Muscle layer of colon (tissue), 2 donors: ENCODE measurements around the gene ATG16L1.

Experiments
- H3K27ac ChIP-seq: one replicate; pipeline ENCODE4 v1.7.0; 2013; ENCODE audit warnings: low read depth, mild to moderate bottlenecking, low read length, moderate library complexity
- H3K27me3 ChIP-seq, 2 donors: one replicate each; pipeline ENCODE4 v1.7.0; 2013; ENCODE audit warnings: low read length in 2 of 2, mild to moderate bottlenecking in 2 of 2; ENCODE audit not compliant: insufficient read depth in 2 of 2, control insufficient read depth in 1 of 2
- H3K36me3 ChIP-seq: one replicate; pipeline ENCODE4 v1.7.0; 2013; ENCODE audit warnings: mild to moderate bottlenecking, low read length; ENCODE audit not compliant: insufficient read depth
- H3K4me1 ChIP-seq: one replicate; pipeline ENCODE4 v1.7.0; 2013; ENCODE audit warnings: mild to moderate bottlenecking, low read length; ENCODE audit not compliant: insufficient read depth
- H3K4me3 ChIP-seq, 2 donors: one replicate each; pipeline ENCODE4 v1.7.0; 2013; ENCODE audit warnings: low read length in 2 of 2, low read depth in 1 of 2, mild to moderate bottlenecking in 1 of 2, moderate library complexity in 1 of 2
- H3K9ac ChIP-seq: one replicate; pipeline ENCODE4 v1.7.0; 2013; ENCODE audit warnings: low read length
- H3K9me3 ChIP-seq: one replicate; pipeline ENCODE4 v1.7.0; 2013; ENCODE audit warnings: mild to moderate bottlenecking, low read length
- donor health status: abdominal sarcoma.
- donor health status: Adenocarcinoma of cecum.

The ATG16L1 gene

DNA sequence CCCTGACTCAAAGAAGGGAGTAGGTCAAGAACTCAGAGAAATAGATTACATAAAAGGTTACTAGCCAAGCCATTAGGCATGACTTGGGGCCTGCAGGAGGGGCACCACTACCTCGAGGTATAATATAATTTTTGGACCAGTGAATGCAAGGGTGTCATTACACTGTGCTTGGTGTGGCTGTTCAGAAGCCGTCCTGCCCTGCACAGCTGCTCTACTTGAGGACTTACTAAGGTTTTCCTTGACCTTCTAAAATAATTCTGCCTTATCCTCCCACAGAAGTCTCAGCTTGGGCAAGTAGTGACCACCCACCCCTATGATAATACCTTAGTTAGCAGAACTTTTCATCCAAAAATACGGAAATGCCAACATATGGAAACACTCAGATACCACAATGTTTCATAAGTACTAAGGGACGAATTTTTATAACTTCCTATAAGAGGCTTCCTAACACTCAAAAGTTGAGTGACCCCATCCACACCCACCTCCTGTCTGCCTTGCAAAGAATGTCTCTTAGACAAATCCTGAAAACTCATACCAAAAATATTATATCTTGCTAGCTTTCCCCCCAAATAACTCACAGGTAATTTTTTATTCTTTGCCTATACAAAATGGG is 17.7 kb upstream of the ATG16L1 start:
- Histone ChIP-seq H3K27me3 (no peaks in the 10 kb centered on the region), H3K9me3 (no peaks in the 10 kb centered on the region), H3K4me1 (no peaks in the 10 kb centered on the region), H3K4me3 (no peak overlapping the region), H3K9ac (no peak overlapping the region), H3K27ac (no peak overlapping the region), H3K36me3 (no peaks in the 10 kb centered on the region)

GRCh38 chr2:233234264-233234663 is 17.2 kb upstream of the ATG16L1 start:
- H3K4me3 ChIP-seq = no peak overlapping the region
- H3K9me3 ChIP-seq = no peaks in the 10 kb centered on the region
- H3K9ac ChIP-seq = no peak overlapping the region
- H3K27me3 ChIP-seq = no peaks in the 10 kb centered on the region
- no peak overlapping the region for H3K27ac ChIP-seq
- no peaks in the 10 kb centered on the region for H3K36me3 ChIP-seq
- no peaks in the 10 kb centered on the region for H3K4me1 ChIP-seq

DNA sequence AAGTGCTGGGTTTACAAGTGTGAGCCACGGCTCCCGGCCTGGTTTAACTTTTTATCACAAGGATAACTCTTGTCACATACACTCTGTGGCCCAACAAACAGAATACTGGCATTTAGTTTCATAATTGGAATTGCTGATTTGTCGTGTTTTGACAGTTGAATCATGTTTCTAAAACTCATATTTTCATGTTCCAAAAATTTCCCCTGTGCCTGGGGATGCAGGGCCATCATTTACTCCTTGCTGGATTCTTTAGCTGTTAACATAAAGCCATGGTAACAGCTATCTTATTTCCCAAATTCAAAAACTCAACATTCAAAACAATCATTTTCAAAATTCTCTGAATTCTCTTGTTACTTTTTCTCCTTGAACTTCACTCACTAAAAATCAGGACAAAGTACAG is 16.5 kb upstream of the ATG16L1 start:
- H3K27me3 ChIP-seq = no peaks in the 10 kb centered on the region
- no peak overlapping the region for H3K27ac ChIP-seq
- H3K36me3 ChIP-seq = no peaks in the 10 kb centered on the region
- H3K9me3 ChIP-seq = no peaks in the 10 kb centered on the region
- H3K9ac ChIP-seq = no peak overlapping the region
- H3K4me3 ChIP-seq = no peak overlapping the region
- no peaks in the 10 kb centered on the region for H3K4me1 ChIP-seq

- Histone ChIP-seq H3K9me3 (no peaks in the 10 kb centered on the region), H3K36me3 (no peaks in the 10 kb centered on the region), H3K4me3 (no peak overlapping the region), H3K4me1 (no peaks in the 10 kb centered on the region), H3K27ac (no peak overlapping the region), H3K27me3 (no peaks in the 10 kb centered on the region), H3K9ac (no peak overlapping the region)
These were observed 15.5 kb upstream of the ATG16L1 start for GRCh38 chr2:233235977-233236376.

DNA sequence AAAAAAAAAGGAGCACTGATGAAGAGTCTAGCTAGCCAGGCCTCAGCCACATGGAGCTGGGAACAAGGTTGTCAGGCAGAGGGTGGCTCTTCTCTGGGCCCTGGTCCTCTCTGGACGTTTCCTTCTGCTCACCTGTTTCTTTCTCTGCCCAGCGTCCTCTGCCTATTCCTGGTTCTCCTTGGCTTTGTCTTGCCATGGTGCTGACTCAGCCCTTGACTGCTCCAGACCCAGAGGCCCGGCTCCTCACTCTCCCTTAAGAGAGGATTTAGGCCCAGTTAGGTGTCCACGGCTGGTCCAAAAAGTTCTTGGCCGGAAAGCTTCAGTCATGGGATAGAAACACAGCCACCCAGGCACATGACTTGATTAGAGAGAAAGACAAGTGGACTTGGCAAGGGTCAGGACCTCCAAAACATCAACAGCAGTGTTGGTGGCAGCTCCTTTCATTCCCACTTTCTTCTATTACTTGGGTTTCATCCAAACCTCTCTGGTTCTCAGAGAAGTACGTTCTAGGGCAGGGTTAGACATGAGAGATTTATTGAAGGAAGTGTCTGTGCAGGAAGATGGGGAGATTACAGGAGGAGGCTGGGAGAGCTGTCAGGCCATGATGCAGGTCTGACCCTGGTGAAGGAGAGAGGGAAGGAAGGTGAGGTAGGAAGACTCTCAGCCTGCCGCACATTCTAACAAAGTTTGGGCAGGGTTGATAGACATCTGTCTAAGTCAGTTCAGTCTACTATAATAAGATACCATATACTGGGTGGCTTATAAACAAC is 14.5 kb upstream of the ATG16L1 start:
- Histone ChIP-seq H3K9me3 (no peaks in the 10 kb centered on the region), H3K4me3 (no peak overlapping the region), H3K9ac (no peak overlapping the region), H3K4me1 (no peaks in the 10 kb centered on the region), H3K36me3 (no peaks in the 10 kb centered on the region), H3K27me3 (no peaks in the 10 kb centered on the region), H3K27ac (no peak overlapping the region)

DNA sequence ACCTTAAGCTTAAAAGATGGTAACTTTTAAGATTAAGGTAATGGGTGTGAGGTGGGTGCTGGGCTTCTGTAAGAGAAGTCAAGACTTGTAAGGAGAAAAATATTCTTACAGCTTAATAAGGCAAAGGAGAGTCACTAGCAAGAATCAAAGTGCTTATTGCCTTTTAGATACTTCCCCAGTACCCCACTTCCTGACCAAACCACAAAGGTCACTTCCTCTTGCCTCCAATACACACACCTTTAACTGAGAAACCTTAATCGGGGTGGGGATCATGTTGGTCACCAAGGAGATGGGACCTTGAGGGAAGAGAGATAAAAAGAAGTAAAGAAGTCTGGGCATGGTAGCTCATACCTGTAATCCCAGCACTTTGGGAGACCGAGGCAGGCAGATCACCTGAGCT is 10.6 kb upstream of the ATG16L1 start:
- Histone ChIP-seq H3K9me3 (no peaks in the 10 kb centered on the region), H3K4me3 (no peak overlapping the region), H3K4me1 (no peaks in the 10 kb centered on the region)

DNA sequence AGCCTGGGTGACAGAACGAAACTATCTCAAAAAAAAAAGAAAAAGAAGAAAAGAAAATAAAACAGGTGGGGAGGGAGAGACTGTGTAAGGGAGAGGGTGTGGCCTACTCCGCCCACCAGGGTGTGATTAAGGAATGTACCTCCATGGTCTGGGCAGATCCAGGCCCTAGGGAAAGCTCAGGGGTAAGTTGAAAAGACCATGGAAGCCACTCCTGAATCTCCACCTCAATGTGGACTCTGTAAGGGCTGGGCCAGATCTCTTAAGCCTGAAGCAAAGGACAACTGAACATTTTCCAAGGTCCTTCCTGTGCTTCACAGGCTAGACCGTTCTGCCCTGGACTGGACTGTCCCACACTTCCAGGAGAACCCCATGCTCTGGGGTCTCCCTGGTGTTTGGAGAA is 9.7 kb upstream of the ATG16L1 start:
- no peak overlapping the region for H3K9ac ChIP-seq
- no peaks in the 10 kb centered on the region for H3K27me3 ChIP-seq
- no peaks in the 10 kb centered on the region for H3K36me3 ChIP-seq
- no peak overlapping the region for H3K4me3 ChIP-seq
- no peaks in the 10 kb centered on the region for H3K9me3 ChIP-seq
- no peak overlapping the region for H3K27ac ChIP-seq
- H3K4me1 ChIP-seq = no peaks in the 10 kb centered on the region

More for the DNA sequence above, 10.6 kb upstream of the ATG16L1 start:
- Histone ChIP-seq H3K27ac (no peak overlapping the region), H3K9ac (no peak overlapping the region), H3K27me3 (no peaks in the 10 kb centered on the region), H3K36me3 (no peaks in the 10 kb centered on the region)

DNA sequence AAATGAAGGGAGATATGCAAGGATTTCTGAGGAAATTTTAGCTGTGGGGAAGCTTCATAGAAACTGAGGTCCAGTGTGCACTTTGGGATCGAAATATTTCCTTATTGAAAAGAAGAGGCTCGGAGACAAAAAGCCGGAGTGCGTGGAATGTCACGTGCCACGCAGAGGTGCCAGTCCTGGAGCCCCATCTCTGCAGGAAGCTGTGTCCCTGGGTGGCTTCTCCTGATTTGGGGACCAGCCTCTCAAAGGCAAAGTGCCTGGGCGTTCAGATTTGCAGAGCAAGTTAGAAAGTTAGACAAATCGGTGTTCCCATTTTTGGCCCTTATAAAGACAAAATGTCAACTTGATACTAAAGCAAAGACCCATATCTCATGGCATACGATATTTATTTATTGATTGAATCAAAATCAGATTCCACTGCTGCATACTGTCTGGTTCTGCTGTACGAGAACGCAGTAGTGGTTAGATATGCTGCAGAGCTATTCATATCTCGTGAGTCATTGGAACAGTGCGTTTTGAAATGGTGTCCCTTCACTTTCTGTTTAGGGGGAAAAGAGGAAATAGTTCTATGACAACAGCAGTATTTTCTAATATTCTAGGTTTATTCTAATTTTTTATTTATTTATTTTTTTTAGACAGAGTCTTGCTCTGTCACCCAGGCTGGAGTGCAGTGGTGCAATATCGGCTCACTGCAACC is 9.1 kb upstream of the ATG16L1 start:
- Histone ChIP-seq H3K4me1 (no peaks in the 10 kb centered on the region), H3K4me3 (no peak overlapping the region), H3K9ac (no peak overlapping the region), H3K36me3 (no peaks in the 10 kb centered on the region), H3K27me3 (no peaks in the 10 kb centered on the region), H3K9me3 (no peaks in the 10 kb centered on the region), H3K27ac (no peak overlapping the region)

DNA sequence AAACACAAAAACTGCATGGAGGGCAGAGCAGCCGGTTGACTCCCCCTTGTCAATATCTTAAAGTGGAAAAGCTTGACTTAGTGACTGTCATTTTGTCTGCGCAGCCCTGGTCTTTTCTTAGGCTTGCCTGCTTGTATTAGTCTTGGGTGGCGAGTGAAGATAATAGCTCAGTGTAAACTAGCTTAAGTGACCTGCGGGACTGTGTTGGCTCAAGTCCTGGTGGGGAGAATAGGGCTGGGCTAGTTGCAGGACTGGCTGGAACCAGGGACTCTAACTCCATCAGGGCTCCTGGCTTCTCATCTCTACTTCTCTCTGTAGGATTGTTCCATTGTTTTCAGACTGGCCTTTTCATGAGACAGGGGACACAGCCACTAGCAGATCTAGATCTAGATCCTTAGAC is 8.1 kb upstream of the ATG16L1 start:
- Histone ChIP-seq H3K27me3 (no peaks in the 10 kb centered on the region), H3K9ac (no peak overlapping the region), H3K27ac (no peak overlapping the region), H3K36me3 (no peaks in the 10 kb centered on the region), H3K4me1 (no peaks in the 10 kb centered on the region), H3K4me3 (no peak overlapping the region), H3K9me3 (no peaks in the 10 kb centered on the region)

- no peaks in the 10 kb centered on the region for H3K9me3 ChIP-seq
- no peaks in the 10 kb centered on the region for H3K4me1 ChIP-seq
- H3K4me3 ChIP-seq = no peak overlapping the region
- H3K36me3 ChIP-seq = no peaks in the 10 kb centered on the region
- H3K27me3 ChIP-seq = no peaks in the 10 kb centered on the region
- H3K9ac ChIP-seq = no peak overlapping the region
- no peak overlapping the region for H3K27ac ChIP-seq
These were observed 6.7 kb upstream of the ATG16L1 start for GRCh38 chr2:233244818-233245217.

DNA sequence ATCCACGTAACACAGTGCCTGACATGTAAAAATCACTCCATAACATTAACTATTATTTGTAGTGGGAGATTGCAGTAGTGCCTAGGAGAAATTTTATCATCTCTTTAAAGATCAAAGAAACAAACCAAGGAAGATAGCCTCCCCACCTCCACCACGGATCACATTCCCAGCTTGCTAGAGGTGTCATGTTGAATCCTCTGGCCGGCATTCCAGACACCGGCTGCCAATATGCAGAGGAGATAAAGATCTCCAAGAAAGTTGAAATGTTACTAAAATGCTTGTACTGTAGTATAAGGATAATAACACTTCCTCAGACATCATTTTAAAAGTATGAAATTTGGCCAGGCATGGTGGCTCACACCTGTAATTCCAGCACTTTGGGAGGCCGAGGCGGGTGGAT is 6.1 kb upstream of the ATG16L1 start:
- no peaks in the 10 kb centered on the region for H3K27me3 ChIP-seq
- H3K36me3 ChIP-seq = no peaks in the 10 kb centered on the region
- no peaks in the 10 kb centered on the region for H3K9me3 ChIP-seq
- H3K4me3 ChIP-seq = no peak overlapping the region
- no peaks in the 10 kb centered on the region for H3K4me1 ChIP-seq
- H3K9ac ChIP-seq = no peak overlapping the region
- H3K27ac ChIP-seq = no peak overlapping the region
